NCI-H187 (cell line): ENCODE data around the gene FERMT1.

Experiments
- DNase-seq, 2 experiments: peaks; one replicate each; lab custom pipeline; 2025; lab: John Stamatoyannopoulos, UW

Gene FERMT1

GRCh38 chr20:6122873-6123648 lies at the start of gene FERMT1:
Gene FERMT1 (minus strand): TSS chr20:6123030. CDS start chr20:6119554, 3,476 bp downstream.
- DNase-seq: peak in 1 of 2 experiments; percentile 8

GRCh38 chr20:6169251-6169650 lies 46.4 kb upstream of the FERMT1 start:
- no peak for DNase-seq

DNA sequence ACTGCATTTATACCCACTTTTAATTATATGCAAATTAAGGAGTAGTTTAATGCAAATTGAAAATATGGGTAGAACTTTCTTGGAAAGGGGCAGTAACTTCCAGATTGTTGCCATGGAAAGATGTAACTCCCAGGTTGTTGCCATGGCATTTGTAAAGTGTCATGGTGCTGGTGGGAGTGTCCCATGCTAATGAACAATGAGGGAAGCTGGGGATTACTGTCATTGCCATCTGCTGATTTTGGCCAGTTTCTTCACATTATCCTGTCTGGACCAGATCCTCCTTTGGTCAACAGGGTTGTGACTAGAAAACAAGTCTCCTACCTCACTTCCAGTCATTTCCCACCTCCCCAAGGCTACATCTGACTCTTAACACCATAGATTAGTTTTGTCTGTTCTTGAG lies 45.4 kb upstream of the FERMT1 start:
- DNase-seq: no peak

DNA sequence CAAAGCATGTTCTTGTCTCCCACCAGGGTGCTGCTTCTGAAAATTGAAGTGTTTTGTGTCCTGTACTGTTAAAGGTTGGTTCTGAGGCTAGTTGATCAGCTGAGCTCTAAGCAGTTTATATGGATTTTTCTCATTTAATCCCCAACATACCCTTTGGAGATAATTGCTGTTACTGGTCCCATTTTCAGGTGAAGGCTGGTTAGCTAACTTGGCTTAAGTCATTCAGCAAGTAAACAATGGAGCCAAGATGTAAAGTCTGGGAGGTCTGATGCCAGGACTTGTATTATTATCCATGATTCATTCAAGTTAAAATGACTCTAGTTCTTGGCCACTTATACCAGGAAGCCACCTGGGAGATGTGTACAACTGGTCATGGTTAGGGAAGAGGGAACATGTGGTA lies 42.5 kb upstream of the FERMT1 start:
- no peak for DNase-seq

GRCh38 chr20:6164421-6165341 lies 41.9 kb upstream of the FERMT1 start:
- no peak for DNase-seq

DNA sequence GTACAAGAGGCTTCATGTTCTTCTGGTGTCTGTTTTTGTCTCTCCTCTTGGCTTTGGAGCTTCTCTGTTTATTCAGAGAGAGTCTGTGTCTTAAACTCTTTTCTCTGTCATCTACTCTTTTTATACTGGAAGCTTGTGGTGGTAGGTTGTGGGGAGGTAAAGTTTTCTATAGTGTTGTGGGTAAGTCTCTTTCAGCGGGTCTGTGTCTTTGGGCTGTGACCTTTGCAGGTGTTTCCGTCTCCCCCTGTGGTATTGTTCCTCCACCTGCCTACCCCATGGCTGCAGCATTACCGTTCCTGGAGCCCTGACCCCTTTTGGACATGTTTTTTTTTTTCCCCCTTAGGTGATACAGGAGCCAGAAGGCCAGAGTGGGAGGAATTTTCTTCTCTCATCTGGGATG lies 37.9 kb upstream of the FERMT1 start:
- DNase-seq: no peak

GRCh38 chr20:6157345-6157744 lies 34.5 kb upstream of the FERMT1 start:
- no peak for DNase-seq

- DNase-seq: no peak
Measured at GRCh38 chr20:6152777-6153176, 29.9 kb upstream of the FERMT1 start.

DNA sequence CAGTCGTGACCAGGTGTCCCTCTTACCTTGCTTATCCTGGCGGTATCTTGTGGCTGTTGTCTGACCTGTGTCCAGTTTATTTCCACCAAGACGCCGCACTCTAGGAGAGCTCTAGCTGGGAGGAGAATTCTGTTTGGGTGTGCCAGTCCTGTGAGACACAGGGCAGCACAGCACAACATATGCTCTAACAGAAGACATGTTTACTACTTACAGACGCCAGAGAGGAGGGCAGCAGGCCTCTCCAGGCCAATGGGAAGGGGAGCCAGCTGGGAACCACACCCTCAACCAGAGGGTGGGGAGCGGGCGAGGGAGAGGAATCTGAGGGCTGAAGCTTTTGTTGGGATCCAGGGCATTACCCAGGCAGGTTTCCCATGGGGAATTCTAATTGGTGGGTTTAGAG lies 25.2 kb upstream of the FERMT1 start:
- no peak for DNase-seq

DNA sequence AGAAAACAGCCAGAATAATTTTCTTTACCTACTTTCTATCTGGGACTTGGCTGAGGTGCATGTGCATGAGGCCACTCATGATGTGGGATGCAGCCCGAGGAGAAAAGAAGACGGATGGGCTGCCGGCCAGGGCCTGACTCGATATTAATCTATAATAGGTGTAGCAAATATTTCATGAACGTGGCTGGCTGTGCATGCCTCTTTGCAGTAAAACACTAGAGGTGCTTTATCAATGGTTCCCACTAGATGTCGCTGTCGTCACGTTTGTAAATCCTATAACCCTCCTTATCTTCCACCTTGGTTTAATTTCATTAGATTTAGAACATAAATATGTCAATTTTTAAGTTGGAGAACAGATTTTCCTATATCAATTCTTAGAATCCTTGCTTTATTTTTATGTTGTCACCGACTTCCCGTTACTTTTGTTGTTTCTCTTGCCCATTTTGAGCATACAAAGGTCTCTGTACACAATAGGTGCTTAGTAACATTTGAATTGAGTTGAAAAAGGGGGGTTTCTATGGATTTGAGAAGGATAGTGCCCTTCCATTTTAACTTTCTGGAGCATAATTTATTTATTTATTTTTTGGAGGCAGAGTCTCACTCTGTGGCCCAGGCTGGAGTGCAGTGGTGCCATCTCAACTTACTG lies 19.6 kb upstream of the FERMT1 start:
- peak in 1 of 2 experiments; percentile 60 for DNase-seq

- no peak for DNase-seq
Measured at GRCh38 chr20:6140947-6141346, 18.1 kb upstream of the FERMT1 start.

DNA sequence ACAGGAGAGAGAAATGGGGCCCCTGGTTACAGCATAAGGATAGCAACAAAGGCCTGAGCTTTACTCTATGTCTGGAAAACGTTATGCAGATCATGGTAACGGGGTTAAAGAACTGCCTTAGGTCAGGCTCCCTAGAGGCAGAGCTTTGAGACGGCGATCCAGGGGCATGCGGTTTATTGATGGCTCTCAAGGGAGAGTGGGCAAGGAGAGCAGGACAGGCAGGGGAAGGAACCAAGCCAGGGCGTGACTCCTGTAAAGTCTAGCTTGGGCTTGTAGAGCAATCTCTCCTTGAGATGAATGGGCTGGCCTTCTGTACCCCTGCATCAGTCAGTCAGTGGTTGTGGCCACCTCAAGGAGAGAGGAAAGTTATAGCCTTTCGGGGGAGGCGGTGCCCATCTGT lies 12.5 kb upstream of the FERMT1 start:
- no peak for DNase-seq

DNA sequence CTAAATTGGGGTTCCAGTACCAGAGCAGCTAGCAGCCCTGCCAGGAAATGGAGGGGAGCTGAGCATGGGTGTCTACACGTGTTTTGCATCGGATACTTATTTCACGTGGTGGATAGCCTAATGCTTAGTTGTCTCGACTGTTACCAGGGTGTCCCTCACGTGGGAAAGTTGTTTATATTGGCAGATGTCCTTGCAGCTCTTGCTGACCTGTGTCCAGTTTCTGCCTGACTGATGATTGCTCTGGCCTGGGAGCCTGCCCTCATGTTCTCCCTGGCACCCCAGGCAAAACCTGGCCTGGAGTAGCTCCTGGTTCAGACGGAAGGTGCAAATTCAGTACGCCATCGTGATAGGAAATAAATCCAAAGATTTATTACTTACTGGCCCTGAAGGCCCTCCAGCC lies 11.8 kb upstream of the FERMT1 start:
- DNase-seq: no peak

DNA sequence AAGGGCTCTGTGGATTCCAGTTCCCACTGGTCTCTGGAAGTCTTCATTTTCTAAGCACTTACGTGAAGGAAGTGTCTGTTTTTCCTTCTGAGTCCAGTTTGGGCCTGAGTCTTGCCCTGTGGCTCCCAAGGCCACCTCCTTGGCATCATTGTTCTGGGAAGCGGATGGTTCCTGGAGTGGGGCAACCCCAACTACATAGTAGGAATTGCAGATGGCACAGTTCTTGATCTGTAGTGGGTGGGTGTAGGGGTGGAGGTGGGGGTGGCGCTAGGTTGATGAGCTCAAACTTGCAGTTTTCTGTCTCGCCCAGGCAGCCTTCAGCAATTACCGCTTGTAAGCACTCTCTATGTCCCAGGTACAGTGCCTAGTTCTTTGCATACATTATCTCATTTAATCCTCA lies 7.2 kb upstream of the FERMT1 start:
- no peak for DNase-seq

DNA sequence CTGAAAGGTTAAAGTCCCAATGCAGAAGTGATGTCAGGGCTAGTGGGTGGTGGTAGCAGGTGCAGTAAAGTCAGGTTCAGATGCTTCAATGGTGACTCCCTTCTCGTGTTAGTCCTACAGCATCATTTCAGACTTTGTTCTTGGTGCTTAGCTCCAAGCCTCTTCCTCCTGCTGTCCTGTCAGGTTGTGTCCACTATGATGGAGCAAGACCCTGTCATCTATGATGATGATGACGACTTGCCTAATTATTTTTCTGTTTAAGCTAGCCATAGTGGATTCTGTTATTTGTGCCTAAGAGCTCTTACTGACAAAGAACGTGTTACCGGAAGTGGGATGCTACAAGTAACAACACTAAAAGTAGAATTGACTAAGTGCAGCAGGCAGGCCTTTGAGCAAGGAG lies 5.0 kb upstream of the FERMT1 start:
- no peak for DNase-seq

DNA sequence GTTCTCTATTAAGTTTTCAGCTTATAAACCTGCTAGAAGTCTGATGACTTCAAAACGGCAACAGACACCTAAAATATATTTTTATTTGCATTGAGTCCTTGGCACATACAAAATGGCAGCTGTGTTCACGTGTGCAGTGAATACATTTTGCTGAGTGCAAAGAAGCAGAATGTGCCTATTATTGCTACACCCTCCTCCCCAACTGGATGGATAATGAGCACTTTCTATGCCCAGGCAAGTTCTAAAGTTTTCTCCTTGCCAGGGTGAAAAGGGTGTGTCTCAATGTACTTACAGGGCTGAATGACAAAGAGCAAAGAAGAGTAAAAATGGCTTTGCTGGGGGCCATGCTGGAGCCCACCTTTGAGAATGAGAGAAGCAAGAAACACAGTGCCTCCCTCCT lies 4.0 kb upstream of the FERMT1 start:
- no peak for DNase-seq

- no peak for DNase-seq
Measured at GRCh38 chr20:6123649-6124014, 802 bp upstream of the FERMT1 start.

DNA sequence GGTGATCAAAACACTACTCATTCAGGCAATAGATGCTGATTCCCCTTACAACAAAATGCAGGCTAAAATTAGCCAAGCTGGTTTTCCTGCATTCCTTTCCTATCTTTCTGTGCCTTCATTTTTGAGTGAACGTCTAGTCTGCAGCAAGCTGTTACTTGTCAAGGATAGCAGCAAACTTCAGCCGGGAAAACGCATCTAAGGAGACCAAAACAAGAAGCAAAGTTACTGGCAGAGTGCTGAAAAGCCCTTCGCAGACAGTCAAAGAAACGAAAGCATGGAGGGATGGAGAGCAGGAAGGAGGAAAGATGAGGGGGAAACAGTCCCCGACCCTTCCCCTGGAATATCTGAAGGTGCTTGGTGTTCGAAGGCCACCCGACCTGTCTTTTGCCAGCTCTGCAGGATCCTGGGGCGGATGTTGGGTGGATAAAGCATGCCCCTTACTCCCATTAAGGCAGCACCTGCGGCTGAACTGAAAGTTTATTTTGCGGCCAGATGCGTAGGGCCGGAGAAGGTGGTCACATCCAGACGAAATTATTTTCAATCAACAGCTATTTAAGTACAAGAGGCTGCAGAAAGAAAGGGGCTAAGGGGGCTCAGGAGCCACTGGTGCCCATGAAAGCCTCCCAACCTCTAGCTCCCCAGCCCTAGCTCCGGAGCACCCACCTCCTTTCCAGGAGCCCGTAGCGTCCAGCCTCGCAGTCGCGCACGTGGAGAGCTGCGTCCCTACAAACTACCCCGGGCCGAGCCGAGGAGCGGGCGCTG lies 538 bp downstream of the FERMT1 start:
- DNase-seq: no peak

DNA sequence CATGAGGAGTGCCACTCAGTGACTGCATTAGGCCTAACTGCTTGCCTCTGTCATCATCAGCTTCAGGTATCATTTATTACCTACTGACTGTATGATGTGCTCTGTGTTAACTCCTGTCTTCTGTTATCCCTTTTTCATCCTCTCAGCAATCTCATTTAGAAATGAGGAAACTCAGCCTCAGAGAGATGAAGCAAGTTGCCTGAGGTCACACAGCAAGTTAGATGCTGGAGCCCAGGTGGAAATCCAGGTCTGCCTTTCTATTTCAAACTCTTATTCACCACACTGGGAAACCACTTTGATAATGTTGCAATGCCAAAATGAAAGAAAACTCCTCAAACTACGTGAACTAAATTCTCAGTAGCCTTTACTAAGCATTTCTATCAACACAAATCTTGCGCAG lies 1.3 kb downstream of the FERMT1 start:
- no peak for DNase-seq

- no peak for DNase-seq
Measured at GRCh38 chr20:6120491-6120988, 2.3 kb downstream of the FERMT1 start.

DNA sequence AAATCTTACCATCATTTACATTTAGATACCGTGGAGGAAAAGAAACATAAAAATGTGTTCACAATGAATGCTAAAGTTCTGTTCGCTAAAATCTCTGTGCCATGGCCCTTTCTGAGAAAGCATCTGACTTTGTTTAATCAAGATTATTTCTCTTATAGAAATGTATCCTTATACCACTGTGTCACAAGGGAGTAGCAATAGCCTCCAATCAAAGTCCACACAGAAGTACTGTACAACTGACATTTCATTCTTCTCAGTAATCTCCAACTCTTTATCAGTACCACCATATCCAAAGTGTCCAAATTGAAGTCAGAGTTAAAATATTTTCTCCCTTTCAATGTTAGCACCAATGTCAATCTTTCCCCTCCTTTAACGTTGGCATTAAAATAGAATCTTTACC lies 6.1 kb downstream of the FERMT1 start:
- DNase-seq: no peak
